GM21367 (cell line): ENCODE results near the gene GSG1.
"Not testable (repeated sequence)": the region's sequence is repeated elsewhere in the genome, so short reads cannot be mapped to it uniquely, and the experiment has no call there.

Experiments used
- ATAC-seq: cut with Tn5 transposase; IDR thresholded peaks from one replicate; pipeline ENCODE4 v1.9.1; 2021; ENCODE audit not compliant: unreplicated experiment

The GSG1 gene

DNA sequence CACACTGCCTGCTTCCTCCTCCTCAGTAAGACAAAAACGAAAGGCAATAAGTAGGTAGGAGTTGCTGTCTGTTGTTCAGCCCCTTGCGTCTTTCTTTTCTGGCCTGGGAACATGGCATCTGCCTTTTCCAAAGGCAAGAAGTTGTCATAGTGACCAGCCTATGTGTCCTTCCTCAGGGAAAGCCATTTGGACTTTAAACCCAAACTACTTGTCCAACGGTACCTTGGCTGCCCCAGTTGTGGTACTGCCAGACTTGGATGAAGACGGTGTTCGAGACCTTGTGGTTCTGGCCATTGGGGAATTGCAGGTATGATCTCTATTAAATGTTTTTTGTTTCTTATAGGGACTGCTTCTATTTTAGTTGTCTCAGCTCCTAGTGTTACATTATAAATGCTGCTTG is 40.8 kb downstream of the GSG1 start:
- no peak for ATAC-seq

DNA sequence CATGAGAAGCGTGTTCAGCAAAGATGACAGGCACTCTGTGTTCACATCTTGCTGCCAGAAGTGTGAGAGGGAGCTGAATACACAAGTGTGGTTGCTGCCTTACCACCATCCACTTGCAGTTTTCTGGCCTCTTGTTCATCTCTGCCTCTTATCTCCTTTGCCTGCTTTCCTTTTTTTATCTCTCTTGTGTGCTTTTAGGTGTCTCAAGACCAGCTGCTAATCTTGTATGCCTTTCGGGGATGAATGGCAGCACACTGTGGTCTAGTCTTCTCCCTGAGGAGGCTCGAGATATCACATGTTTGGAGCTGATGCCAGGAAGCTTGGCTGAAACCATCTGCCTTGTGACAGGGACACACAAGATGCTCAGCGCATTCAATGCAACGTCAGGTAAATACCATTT is 42.1 kb downstream of the GSG1 start:
- ATAC-seq, result no peak

DNA sequence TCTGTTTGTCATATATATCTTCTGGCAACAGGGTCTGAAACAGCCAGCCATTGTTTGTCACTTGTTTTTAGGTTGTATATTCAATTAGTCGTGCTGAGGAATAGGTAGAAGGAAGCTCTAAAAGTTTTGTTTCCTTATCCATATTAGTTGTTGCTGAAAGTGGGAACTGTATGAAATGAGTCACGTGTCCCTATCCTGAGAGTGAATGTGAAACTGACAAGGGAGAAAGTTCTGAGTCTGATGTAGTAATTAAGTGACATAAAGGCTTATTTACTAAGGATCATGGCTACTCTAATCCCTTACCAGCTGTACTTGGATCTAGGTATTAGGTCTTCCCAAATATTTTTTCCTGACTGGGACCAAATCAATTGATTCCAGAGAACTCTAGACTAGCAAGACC is 42.9 kb downstream of the GSG1 start:
- ATAC-seq, result no peak

DNA sequence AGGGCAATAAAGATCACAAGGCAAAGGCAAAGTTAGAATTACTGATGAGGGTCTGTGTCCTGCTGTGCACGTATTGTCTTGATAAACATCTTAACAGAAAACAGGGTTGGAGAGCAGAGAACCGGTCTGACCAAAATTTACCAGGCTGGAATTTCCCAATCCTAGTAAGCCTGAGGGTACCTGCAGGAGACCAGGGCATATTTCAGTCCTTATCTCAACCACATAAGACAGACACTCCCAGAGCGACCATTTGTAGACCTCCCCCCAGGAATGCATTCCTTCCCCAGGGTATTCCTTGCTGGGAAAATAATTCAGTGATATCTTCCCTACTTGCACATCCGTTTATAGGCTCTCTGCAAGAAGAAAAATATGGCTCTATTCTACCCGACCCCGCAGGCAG is 49.9 kb downstream of the GSG1 start:
- not testable (repeated sequence) for ATAC-seq

DNA sequence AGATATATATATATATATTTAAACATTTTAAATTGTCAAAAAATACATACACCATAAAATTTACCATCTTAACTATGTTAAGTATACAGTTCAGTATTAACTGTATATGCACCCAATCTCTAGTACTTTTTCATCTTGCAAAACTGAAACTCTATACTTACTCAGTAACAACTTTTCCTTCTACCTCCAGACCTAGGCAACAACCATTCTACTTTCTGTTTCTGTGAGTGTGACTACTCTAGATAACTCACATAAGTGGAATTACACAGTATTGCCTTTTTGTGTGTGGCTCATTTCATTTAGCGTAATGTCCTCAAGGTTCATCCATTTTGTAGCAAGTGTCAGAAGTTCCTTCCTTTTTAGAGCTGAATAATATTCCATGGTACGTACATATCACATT is 51.0 kb downstream of the GSG1 start:
- no peak for ATAC-seq

DNA sequence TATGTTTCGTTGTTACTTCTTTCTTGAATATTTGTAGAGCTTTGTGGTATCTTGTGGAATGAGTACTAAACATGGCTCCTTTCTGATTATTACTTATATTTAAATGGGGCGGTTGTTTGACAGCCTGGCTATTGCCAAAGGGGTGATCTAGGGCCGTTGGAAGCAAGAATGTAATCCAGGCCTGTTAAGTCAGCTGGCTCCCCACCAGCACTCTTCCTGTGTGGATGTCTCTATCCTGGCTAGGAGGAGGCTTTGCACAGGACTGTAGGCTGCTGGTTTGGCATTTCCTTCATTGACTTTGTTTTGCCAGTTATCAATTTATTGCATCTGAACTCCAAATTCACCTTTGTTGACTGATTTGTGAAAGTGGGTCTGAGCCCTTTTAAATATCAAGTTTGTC is 53.7 kb downstream of the GSG1 start:
- ATAC-seq, result no peak

DNA sequence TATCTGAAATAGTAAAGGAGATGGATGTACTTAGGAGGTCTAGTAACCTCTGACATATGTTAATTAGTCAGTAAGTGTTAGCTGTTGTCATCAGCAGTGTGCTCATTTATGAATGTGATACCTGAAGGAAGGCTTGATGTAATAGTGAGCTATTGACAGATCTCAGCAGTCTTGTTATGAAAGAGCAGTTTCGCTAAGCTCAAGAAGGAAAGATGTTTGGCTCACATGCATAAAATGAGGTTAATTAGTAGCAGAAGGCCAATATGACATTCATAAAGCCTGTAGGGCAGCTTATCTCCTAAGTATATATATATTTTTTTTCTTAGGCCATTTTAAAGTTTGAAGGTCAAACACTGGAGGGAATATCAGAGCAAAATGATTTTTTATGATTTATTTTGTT is 56.5 kb downstream of the GSG1 start:
- no peak for ATAC-seq

DNA sequence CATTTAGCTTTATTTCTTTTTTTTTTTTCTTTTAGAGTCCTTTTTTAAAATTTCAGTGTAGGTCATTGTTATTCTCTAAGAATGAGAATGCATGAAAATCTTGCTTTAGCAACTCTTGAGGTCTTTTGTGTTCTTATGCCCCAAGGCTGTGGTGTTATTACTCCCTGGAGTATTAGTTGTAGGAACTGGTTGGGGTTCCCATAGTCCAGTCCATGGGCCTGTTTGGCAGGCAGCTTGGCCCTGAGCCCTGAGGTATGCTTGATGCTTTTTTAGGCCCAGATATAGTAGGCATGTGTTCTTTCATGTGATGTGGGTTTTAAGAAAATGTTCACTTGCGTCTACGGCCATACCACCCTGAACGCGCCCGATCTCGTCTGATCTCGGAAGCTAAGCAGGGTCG is 57.7 kb downstream of the GSG1 start:
- ATAC-seq, result no peak

DNA sequence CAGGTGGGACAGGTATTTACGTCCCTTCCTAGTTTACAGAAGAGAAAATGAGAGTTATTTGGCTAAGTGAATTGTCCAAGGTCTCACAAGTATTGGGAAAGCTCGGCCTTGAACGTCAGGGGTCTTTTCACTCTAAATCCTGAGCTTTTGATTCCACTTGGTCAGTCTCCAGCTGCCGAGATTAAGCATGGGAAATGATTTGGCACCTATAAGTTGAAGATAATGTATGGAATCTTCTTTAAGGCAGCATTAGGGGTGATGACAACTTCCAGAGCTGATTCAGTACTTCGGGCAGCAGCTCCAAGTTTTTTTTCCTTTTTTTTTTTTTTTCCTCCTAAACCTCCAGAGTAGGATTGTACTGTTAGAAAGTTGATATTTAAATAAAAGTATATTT is 58.6 kb downstream of the GSG1 start:
- ATAC-seq, result no peak

DNA sequence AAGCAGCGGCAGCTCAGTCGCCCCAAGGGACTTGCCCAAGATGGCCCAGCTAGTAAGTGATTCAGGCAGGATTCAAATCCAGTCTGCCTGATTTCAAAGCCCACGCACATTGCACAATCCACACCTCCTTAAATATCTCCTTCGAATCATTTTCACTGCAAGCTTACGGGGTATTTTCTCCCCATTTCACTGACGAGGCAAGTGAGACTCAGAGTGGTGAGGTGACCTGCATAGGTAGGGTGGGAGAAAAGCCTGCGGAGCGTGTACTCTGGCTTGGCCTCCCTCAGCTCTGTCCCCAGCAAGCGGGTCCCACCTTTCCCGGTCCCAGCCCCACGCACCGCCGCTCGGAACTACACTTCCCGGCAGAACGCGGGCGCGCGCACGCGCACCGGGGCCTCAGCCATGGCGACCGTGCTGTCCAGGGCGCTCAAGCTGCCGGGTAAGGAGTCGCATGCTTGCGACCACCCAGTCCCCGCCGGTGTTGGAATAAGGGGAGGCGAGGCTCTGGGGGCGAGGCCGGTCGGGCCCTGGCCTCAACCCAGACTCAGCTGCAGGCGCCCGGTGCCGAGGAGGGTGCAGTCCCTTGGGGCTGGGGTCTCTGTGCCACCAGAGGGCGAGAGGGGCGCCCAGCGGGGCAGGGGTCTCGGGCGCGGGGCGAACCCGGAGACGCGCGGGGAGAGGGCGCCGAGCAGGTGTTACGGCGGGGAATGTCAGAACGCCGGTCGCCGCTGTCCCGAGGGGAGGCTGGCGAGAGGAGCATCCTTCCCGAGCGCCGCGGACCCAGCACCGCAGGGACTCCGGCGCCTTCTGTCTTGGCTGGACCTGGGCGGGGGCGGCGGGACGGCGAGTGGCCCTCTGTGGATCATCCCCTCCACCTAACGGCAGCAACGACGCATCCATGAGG is 59.2 kb downstream of the GSG1 start, which contains the start of gene FAM234B:
Gene FAM234B, plus strand, starts transcription at position 380 of the 904 bp plus-strand sequence. Its CDS starts 23 bp downstream, at position 403.
- ATAC-seq, result peak; percentile 85

DNA sequence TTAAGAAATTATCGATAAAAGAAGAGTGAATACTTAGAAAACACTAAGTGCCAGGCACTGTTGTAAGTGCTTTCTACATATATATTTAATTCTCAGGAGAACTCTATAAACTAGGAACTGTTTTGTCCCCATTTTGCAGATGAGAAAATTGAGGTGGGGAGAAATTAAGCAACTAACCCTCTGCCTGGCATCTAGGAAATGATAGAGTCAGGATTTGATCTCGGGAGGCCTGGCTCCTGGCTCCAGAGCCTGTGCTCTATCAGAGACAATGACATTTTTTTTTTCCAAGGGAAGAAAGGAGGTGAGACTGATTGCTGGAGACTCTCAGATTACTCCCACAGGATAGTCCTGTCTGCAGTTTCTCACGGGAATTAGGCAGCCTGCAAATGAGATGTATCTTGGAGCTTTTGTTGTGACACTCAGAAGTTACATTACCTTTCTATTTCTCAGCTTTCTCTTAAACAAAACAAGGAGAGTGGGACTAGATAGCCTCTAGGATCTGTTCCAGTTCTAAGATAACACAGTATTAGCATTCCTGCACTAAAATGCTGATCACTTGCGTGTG is 60.7 kb downstream of the GSG1 start:
- no peak for ATAC-seq

DNA sequence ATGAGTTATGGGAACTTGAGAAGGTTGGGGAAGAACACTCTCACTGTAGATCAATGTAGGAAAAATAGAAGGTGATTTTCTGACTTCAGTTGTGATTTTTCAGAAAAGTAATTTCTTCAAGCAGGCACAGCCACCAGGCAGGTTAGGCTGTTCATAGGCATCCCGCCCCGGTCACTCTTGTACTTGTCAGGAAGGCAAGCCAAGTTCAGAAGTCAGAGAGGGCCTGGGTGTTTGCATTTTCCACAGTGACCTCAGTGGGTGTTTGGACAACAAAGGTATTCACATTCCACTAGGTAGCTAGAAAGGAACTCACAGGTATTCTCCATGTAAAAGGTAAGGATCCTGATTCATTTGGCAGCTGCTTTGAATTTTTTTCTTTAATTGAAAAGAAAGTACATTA is 62.2 kb downstream of the GSG1 start:
- no peak for ATAC-seq

DNA sequence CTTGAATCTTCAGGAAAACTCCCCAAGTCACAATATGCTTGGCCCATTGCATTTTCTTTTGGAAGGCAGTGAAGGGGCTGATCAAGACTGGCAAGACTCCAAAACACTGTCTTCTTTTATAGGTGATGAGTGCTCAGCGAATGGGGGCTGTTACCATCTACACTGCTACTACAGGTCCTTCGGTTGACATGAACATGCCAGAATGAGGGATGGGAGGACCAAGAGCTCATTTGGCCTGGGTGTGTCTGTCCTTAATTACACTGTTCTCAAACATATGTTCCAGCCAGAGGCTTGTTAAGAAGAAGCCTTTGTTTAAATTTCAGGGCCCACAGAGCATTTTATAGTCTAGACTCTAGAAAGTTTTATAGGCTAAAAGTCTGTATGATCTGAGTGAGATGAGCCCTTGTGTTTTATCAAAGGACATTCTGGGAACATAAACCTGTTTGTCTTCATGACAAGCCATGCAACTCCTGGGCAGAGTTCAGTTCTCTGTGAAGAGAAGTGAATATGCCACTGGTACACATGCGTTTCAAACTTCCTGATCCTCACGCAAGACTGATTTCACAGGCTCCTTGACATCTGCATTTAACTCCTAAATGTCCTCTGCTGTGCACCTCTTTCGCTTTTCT is 64.0 kb downstream of the GSG1 start:
- no peak for ATAC-seq

DNA sequence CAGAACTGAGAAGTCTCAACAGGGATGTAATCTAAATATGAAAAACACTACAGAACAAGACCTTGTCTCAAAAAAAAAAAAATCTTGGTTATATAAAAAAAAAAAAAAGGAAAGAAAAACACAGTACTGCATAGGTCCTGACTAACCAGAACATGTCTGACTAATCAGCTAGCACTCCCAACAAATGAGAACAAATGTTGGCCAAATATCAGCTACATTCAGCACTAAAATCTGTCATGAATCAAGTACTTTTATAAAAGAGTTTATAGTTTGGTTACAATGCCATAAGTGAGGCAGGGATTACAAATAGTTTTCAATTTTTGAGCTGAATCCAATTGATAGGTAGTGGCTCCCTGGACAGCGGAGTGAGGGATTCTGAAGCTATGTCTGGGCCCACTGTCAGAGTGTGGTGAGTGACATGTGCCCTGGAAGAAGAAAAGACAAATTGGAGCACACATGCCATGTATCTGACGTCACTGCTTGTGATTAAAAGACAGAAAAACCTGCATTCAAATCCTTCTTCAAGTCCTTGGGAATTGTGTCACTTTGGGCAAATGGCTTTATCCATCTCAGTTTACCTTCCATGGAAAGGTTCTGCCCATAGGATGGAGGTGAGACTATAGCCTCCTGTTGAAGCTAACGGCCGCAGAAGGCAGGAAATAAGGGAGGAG is 64.8 kb downstream of the GSG1 start:
- ATAC-seq, result no peak

DNA sequence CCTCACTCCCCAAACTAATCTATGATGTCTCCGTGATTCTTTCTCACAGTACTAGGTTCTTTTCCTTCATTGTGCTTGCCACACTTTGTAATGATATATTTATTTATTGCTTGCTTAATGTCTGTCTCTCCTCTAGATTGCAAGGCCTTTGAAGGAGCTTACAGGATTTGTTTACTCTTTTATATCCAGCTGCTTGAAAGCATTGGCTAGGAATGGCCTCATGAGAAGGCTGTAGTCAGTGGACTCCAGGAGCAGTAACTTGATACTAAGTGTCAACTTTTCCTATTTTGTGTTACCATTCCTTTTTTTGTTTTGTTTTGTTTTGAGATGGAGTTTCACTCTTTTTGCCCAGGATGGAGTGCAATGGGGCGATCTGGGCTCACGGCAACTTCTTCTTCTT is 66.6 kb downstream of the GSG1 start:
- no peak for ATAC-seq

DNA sequence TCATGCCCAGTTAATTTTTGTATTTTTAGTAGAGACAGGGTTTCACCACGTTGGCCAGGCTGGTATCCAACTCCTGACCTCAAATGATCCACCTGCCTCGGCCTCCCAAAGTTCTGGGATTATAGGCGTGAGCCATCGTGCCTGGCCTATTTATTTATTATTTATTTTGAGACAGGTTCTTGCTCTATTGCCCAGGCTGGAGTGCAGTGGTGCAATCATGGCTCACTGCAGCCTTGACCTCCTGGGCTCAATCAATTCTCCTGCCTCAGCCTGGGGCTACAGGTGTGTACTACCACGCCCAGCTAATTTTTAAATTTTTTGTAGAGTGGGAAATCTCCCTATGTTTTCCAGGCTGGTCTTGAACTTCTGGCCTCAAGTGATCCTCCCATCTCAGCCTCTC is 68.1 kb downstream of the GSG1 start:
- ATAC-seq, result not testable (repeated sequence)
